Esophagus squamous epithelium (tissue), 5 donors: ENCODE data around the gene TMEM81. TPM values are rescaled to one million over a fixed set of nuclear protein-coding genes. Genes with fewer than 3 reads are reported as not detected.

Experiments
- DNase-seq: peaks from one replicate; lab custom pipeline; 2025; lab: John Stamatoyannopoulos, UW
- H3K27ac ChIP-seq, 4 donors: fragments of 200-600 bp; sonication (generic); one replicate each; pipeline ENCODE4 v1.5.1; 2016 to 2019; ENCODE audit warnings: mild to moderate bottlenecking in 1 of 4
- H3K27me3 ChIP-seq, 4 donors: fragments of 200-600 bp; sonication (generic); 1 replicate in 3 of 4; 2 replicates in 1 of 4; pipeline versions ENCODE4 v1.5.1 to v1.6.0; 2017 to 2021; ENCODE audit warnings: antibody characterized with exemption in 1 of 4
- H3K36me3 ChIP-seq, 3 donors: fragments of 200-600 bp; sonication (generic); one replicate each; pipeline ENCODE4 v1.5.1; 2016 to 2019
- H3K4me1 ChIP-seq, 3 donors: fragments of 200-600 bp; sonication (generic); one replicate each; pipeline ENCODE4 v1.5.1; 2017 to 2019
- H3K4me3 ChIP-seq, 4 donors: fragments of 200-600 bp; sonication (generic); 1 replicate in 3 of 4; 2 replicates in 1 of 4; pipeline ENCODE4 v1.5.1; 2016 to 2019; ENCODE audit warnings: mild to moderate bottlenecking in 2 of 4, moderate library complexity in 1 of 4
- H3K9me3 ChIP-seq, 3 donors: fragments of 200-600 bp; sonication (generic); one replicate each; pipeline ENCODE4 v1.5.1; 2016 to 2019
- POLR2A ChIP-seq, 4 donors: fragments of 450-650 bp; IDR thresholded peaks; one replicate each; pipeline ENCODE4 v1.6.1; 2017; ENCODE audit warnings: antibody characterized with exemption in 4 of 4, mild to moderate bottlenecking in 4 of 4, moderate library complexity in 3 of 4
- WGBS, 2 donors: methylation state at CpG; one replicate each; pipeline ENCODE4 v1.1.5; 2018; 5-methylcytosine and 5-hydroxymethylcytosine counted together
- intact Hi-C: fragments of 100-400 bp; cut with DNase I; formaldehyde crosslinking; loops from one replicate; pipeline ENCODE4 v1.15.0; 2022
- total RNA-seq, 4 donors: library from RNA; depleted of rRNA; stranded (reverse); fragments of >200 nt; gene quantifications; one replicate each; pipeline ENCODE4 v1.1.0, GENCODE V29; 2016
- TF ChIP-seq, protein P1 (sequence below), 6 experiments: fragments of 450-650 bp in 4 of 6; fragments of 200-600 bp in 2 of 6; sonication (generic) in 2 of 6; IDR thresholded peaks; one replicate each; pipeline ENCODE4 v1.5.1; 2016 to 2019; ENCODE audit warnings: antibody characterized with exemption in 6 of 6, mild to moderate bottlenecking in 4 of 6, moderate library complexity in 4 of 6
- donor health status: DM: yes; HTN: yes; CAD: no.

TMEM81 gene
- total RNA-seq, 4 donors from 2014 or later, result 1.4 to 2.2 (median 1.8) TPM

DNA sequence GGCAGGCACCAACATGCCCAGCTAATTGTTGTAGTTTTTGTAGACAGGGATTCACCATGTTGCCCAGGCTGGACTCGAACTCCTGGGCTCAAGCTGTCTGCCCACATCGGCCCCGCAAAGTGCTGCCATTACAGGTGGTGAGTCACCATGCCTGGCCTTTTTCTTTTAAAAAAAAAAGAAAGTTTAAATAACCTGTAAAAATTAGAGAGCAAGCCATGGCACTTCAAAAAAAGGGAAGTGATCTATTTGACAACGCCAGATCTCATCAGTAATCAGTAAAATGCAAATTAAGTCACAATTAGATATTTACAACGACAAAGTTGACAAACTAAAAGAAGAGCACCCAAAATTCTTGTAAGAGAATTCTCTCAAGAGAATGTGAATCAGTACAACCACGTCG, 40.5 kb upstream of the TMEM81 start:
- intact Hi-C loops, result no loop called here
- DNase-seq, result no peak
- TF ChIP-seq POLR2A (IDR thresholded peaks at IDR 0.05), result no peak
- TF ChIP-seq, protein P1, sequence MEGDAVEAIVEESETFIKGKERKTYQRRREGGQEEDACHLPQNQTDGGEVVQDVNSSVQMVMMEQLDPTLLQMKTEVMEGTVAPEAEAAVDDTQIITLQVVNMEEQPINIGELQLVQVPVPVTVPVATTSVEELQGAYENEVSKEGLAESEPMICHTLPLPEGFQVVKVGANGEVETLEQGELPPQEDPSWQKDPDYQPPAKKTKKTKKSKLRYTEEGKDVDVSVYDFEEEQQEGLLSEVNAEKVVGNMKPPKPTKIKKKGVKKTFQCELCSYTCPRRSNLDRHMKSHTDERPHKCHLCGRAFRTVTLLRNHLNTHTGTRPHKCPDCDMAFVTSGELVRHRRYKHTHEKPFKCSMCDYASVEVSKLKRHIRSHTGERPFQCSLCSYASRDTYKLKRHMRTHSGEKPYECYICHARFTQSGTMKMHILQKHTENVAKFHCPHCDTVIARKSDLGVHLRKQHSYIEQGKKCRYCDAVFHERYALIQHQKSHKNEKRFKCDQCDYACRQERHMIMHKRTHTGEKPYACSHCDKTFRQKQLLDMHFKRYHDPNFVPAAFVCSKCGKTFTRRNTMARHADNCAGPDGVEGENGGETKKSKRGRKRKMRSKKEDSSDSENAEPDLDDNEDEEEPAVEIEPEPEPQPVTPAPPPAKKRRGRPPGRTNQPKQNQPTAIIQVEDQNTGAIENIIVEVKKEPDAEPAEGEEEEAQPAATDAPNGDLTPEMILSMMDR (IDR thresholded peaks at IDR 0.05), result no peak
- peaks cover 14 to 25% (median 16%) of the 10 kb centered on the region in 3 donors for H3K4me1 ChIP-seq
- no peak overlapping the region for H3K27ac ChIP-seq
- whole genome bisulfite sequencing, 2 donors, result 65 to 79% methylated on average over 5 to 6 of the region's 7 CpGs
- H3K27me3 ChIP-seq, result no peaks in the 10 kb centered on the region
- H3K36me3 ChIP-seq, result no peaks in the 10 kb centered on the region
- H3K4me3 ChIP-seq, result no peak overlapping the region
- H3K9me3 ChIP-seq, result no peaks in the 10 kb centered on the region

DNA sequence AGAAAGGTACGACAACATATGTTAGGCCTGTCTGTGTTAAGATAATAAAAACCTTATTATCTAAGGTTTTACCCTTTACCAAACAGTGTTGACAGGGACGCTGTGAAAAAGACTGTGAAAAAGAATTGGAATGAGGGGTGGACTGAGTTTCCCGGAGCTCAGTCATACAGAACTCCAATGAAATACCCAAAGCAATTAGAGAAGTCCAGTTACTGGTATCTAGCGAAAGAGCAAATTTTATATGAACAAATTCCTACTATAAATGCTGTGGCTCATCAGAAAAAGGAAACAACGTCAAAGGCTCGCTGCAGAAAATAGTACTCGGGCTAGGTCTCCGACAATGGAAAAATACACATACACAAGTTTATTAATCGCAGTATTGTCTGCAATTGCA, 38.2 kb upstream of the TMEM81 start:
- Histone ChIP-seq H3K27me3 (no peaks in the 10 kb centered on the region), H3K9me3 (no peaks in the 10 kb centered on the region), H3K36me3 (peaks cover 0 to 19% (median 0%) of the 10 kb centered on the region in 3 donors), H3K4me1 (peaks cover 16 to 35% (median 16%) of the 10 kb centered on the region in 3 donors), H3K27ac (peak overlapping the region; percentile 88 to 98 (median 96)), H3K4me3 (peak overlapping the region; percentile 80 to 98 (median 90))
- TF ChIP-seq, protein P1 (IDR thresholded peaks at IDR 0.05), result no peak
- no peak for TF ChIP-seq POLR2A (IDR thresholded peaks at IDR 0.05)
- intact Hi-C loops, result no loop called here
- WGBS, 2 donors, result 11 to 29% methylated on average over 9 of the region's 9 CpGs
- DNase-seq, result no peak

DNA sequence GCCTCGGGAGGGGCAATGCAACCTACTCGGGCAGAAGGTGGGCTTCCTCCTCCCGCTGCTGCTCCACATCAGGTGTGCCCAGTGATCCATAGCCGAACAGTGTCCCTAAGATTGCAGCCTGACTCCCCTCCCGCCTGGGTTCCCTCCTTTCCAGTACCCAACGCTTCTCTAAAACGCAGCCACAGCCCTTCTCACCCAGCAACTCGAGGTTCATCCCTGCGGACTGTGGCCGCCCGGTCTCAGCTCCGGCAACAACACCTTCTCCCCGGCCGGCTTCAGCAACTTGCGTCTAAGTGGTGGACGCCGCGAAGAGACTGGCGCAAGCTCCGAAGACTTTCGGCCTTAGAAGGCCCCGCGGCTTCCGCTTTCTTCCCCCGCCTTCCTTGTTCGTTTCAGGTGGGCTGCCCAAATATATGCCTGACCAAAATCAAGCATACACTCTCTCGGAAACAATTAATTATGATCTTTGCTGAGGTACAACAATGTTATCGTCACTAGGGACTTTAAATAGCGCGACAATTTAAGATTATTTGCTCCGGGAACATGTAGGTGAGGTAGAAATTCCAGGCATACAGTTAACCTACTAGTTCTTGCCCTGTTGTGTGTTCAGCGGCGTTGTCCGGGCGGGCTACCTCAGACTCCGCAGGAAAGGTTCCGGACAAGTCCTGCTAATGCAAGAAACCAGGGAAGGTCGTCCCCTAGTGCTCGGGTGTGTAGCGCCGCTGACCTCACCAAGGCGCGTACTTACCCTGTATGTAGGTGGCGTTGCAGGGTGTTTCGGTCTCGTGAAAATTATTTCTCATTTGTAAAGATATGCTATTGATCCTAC, 37.6 kb upstream of the TMEM81 start, which contains the start of gene RBBP5:
Gene RBBP5 (minus strand): TSS at position 319 of the 829 bp plus-strand sequence. CDS start 105 bp downstream, at position 214.
- H3K9me3 ChIP-seq, result no peaks in the 10 kb centered on the region

DNA sequence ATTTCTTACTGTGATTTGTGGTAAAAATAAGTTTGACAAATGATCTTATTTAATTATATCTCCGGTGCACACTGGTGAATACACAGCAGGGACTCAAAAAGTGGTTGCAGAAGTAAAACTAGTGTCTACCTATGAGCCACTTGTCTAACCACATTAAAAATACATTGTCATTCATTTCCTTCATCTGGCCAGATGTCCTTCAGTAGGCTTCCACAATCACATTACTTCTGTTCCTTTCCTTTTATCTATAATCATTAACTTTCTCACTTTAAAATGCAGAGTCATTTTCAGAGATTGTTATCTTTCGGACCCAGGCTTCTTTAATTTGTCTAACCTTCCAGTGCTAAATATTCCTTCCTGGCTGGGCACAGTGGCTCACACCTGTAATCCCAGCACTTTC, 34.5 kb upstream of the TMEM81 start:
- TF ChIP-seq, protein P1 (IDR thresholded peaks at IDR 0.05), result no peak
- TF ChIP-seq POLR2A (IDR thresholded peaks at IDR 0.05), result no peak
- Histone ChIP-seq H3K9me3 (no peaks in the 10 kb centered on the region), H3K4me3 (no peak overlapping the region), H3K4me1 (peaks cover 16 to 35% (median 16%) of the 10 kb centered on the region in 3 donors), H3K27ac (no peak overlapping the region), H3K36me3 (peaks cover 0 to 52% (median 8%) of the 10 kb centered on the region in 3 donors), H3K27me3 (no peaks in the 10 kb centered on the region)
- DNase-seq, result no peak
- intact Hi-C loops, result no loop called here
- 61 to 88% methylated on average over 2 of the region's 2 CpGs for WGBS, 2 donors

More for the DNA sequence above, 37.6 kb upstream of the TMEM81 start, which contains the start of gene RBBP5:
- intact Hi-C loops, result no loop called here
- TF ChIP-seq, protein P1 (IDR thresholded peaks at IDR 0.05), result peak; percentile 51 to 68 (median 58)
- TF ChIP-seq POLR2A (IDR thresholded peaks at IDR 0.05), result peak in 2 of 4 donors; percentile 69 to 72
- peaks cover 0 to 25% (median 0%) of the 10 kb centered on the region in 3 donors for H3K36me3 ChIP-seq
- peak within 1 kb of the TSS; percentile 80 to 98 (median 90) for H3K4me3 ChIP-seq
- peak within 1 kb of the TSS; percentile 88 to 98 (median 96) for H3K27ac ChIP-seq
- H3K27me3 ChIP-seq, result no peaks in the 10 kb centered on the region
- 0% methylated on average over 29 to 34 of the region's 46 CpGs for WGBS, 2 donors
- peaks cover 16 to 35% (median 16%) of the 10 kb centered on the region in 3 donors for H3K4me1 ChIP-seq
- DNase-seq, result peak; percentile 72

DNA sequence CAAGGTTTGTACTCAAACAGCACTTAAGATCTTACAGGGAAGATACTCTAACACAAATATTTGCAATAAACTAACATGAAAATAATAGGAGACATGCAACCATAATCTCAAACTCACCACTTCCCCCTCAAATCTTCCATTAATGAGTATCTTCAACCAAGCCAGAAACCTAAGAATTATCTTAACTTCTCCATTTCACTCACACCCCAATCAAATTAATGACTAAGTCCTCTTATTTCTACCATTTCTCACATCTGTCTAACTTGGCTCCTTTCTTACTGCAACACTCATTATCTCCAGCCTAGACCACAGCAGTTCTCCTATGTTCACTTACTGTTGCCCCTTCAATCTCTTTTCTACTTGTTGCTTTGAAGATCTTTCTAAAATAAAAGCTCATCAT, 27.1 kb upstream of the TMEM81 start:
- Histone ChIP-seq H3K27ac (no peak overlapping the region), H3K36me3 (peaks cover 3 to 90% (median 8%) of the 10 kb centered on the region in 3 donors), H3K9me3 (no peaks in the 10 kb centered on the region), H3K4me1 (no peaks in the 10 kb centered on the region), H3K4me3 (no peak overlapping the region), H3K27me3 (no peaks in the 10 kb centered on the region)
- TF ChIP-seq, protein P1 (IDR thresholded peaks at IDR 0.05), result no peak
- no peak for TF ChIP-seq POLR2A (IDR thresholded peaks at IDR 0.05)
- intact Hi-C loops, result no loop called here
- no peak for DNase-seq
